ENCODE results near the gene KIF3B. TPM values are rescaled to one million over a fixed set of nuclear protein-coding genes. Genes with fewer than 3 reads are reported as not detected.

Gene KIF3B
- total RNA-seq, 1 experiment from 2014 or later = 20.0 TPM

GRCh38 chr20:32358632-32358882 lies 81.1 kb downstream of the KIF3B start:
- H3K9me3 ChIP-seq (ENCODE audit: low read length) = no peaks in the 10 kb centered on the region
- ATAC-seq (no peak), DNase-seq (no peak)
- BruUV-seq (replicated peaks) = no TSS peak
- H3K79me2 ChIP-seq (ENCODE audit: low read length) = peaks cover 48% of the 10 kb centered on the region
- H3K36me3 ChIP-seq (ENCODE audit: low read depth, low read length) = no peaks in the 10 kb centered on the region
- POLR2A ChIA-PET (ENCODE audit: unreplicated experiment) = no interaction called here
- peak overlapping the region; percentile 95; the same call in 1 of the 2 replicates for H3K4me2 ChIP-seq (ENCODE audit: low read length)
- no peaks in the 10 kb centered on the region for H3K9me2 ChIP-seq (replicated peaks; ENCODE audit: low read length)
- CTCF ChIA-PET = interaction anchor here (0.5 kb wide), 1 partner anchor 145 kb away, joined by 4 read pairs; no protein-coding TSS in a partner anchor
- peaks cover 50% of the 10 kb centered on the region for H3K4me1 ChIP-seq (ENCODE audit: insufficient read depth, low read length)
- intact Hi-C loops (cut with micrococcal nuclease) = loop anchor here (2.0 to 10.0 kb wide), 2 partner anchors 16 to 154 kb away; partner anchors contain the start of genes PLAGL2 and POFUT1
- H3K27ac ChIP-seq (ENCODE audit: low read length) = peak overlapping the region; percentile 55
- peaks cover 8% of the 10 kb centered on the region for H3F3A ChIP-seq (ENCODE audit: low read length, unreplicated experiment)
- H3K27me3 ChIP-seq (ENCODE audit: low read length) = no peaks in the 10 kb centered on the region
- peak overlapping the region; percentile 87 for H3K9ac ChIP-seq (ENCODE audit: low read length)
- no peak overlapping the region for H2AFZ ChIP-seq (ENCODE audit: low read length)
- peaks cover 45% of the 10 kb centered on the region for H4K20me1 ChIP-seq (ENCODE audit: low read length)
- peak overlapping the region; percentile 99 for H3K4me3 ChIP-seq (ENCODE audit: low read length)
- no peak for TF ChIP-seq CTCF (conservative IDR thresholded peaks at IDR 0.05; ENCODE audit: low read depth, low read length)
- no peak for TF ChIP-seq EZH2 (IDR thresholded peaks at IDR 0.05; ENCODE audit: low read length, unreplicated experiment)
- TF ChIP-seq EZH2phosphoT487 (IDR thresholded peaks at IDR 0.05; ENCODE audit: borderline replicate concordance, low read length) = no peak

- peaks cover 50% of the 10 kb centered on the region for H4K20me1 ChIP-seq (ENCODE audit: low read length)
Measured at GRCh38 chr20:32358883-32359632, 81.6 kb downstream of the KIF3B start.

More at GRCh38 chr20:32358883-32359632, 81.6 kb downstream of the KIF3B start:
- H3K4me3 ChIP-seq (ENCODE audit: low read length) = peak overlapping the region; percentile 99
- peak overlapping the region; percentile 71 for H2AFZ ChIP-seq (ENCODE audit: low read length)
- CTCF ChIA-PET = interaction anchor here (0.5 to 0.6 kb wide), 2 partner anchors 106 to 145 kb away, joined by 4 read pairs; no protein-coding TSS in a partner anchor
- H3K27ac ChIP-seq (ENCODE audit: low read length) = peak overlapping the region; percentile 55
- peak overlapping the region; percentile 79 for H3K9ac ChIP-seq (ENCODE audit: low read length)
- peak overlapping the region; percentile 95 for H3K4me2 ChIP-seq (ENCODE audit: low read length)
- peak; percentile 63 for DNase-seq
- peaks cover 47% of the 10 kb centered on the region for H3K4me1 ChIP-seq (ENCODE audit: insufficient read depth, low read length)
- intact Hi-C loops (cut with micrococcal nuclease) = loop anchor here (2.0 to 10.0 kb wide), 2 partner anchors 16 to 154 kb away; partner anchors contain the start of genes PLAGL2 and POFUT1
- H3K27me3 ChIP-seq (ENCODE audit: low read length) = no peaks in the 10 kb centered on the region
- no peaks in the 10 kb centered on the region for H3K9me3 ChIP-seq (ENCODE audit: low read length)
- BruUV-seq (replicated peaks) = TSS peak; percentile 57
- no peaks in the 10 kb centered on the region for H3K36me3 ChIP-seq (ENCODE audit: low read depth, low read length)
- H3F3A ChIP-seq (ENCODE audit: low read length, unreplicated experiment) = peaks cover 8% of the 10 kb centered on the region
- no peak for TF ChIP-seq EZH2phosphoT487 (IDR thresholded peaks at IDR 0.05; ENCODE audit: borderline replicate concordance, low read length)
- no peak for TF ChIP-seq CTCF (conservative IDR thresholded peaks at IDR 0.05; ENCODE audit: low read depth, low read length)
- TF ChIP-seq EZH2 (IDR thresholded peaks at IDR 0.05; ENCODE audit: low read length, unreplicated experiment) = no peak
- H3K79me2 ChIP-seq (ENCODE audit: low read length) = peaks cover 53% of the 10 kb centered on the region
- ATAC-seq = peak; percentile 19
- H3K9me2 ChIP-seq (replicated peaks; ENCODE audit: low read length) = no peaks in the 10 kb centered on the region
- POLR2A ChIA-PET (ENCODE audit: unreplicated experiment) = interaction anchor here (0.5 kb wide), 1 partner anchor 14 kb away, joined by 6 read pairs; no protein-coding TSS in a partner anchor
